HepG2 (cell line): ENCODE results near the gene STK17A. TPM values are rescaled to one million over a fixed set of nuclear protein-coding genes. Genes with fewer than 3 reads are reported as not detected.

ENCODE experiments used
- ATAC-seq: fragments of 200-7000 bp; cut with Tn5 transposase; 3 replicates; pipeline ENCODE4 v1.9.1; 2020; ENCODE audit warnings: mild to moderate bottlenecking, moderate library complexity
- BruUV-seq: library from RNA; stranded (reverse); fragments of 400-500 nt; replicated peaks from 2 replicates; lab custom pipeline; 2021; lab: Mats Ljungman, UMichigan
- CTCF ChIA-PET: fragments of 300-600 bp; formaldehyde crosslinking; extraction: SDS; loops from one replicate; lab custom pipeline; 2021; ENCODE audit warnings: low total read pairs, inconsistent platforms, low intra/inter-chr PET ratio; lab: Yijun Ruan, JAX
- POLR2A ChIA-PET: fragments of 350-600 bp; sonication (Branson Sonifier 250); formaldehyde crosslinking; loops from one replicate; lab custom pipeline; 2020; ENCODE audit warnings: antibody characterized with exemption, inconsistent platforms; lab: Yijun Ruan, JAX
- DNase-seq: peaks from one replicate; pipeline ENCODE4 v3.0.0-alpha.2; 2015; ENCODE audit warnings: low spot score
- FAIRE-seq: peaks from 3 replicates; lab custom pipeline; 2011; peaks lifted over from hg19 to GRCh38; lab: Jason Lieb, UNC
- H2AFZ ChIP-seq: one replicate; pipeline ENCODE4 v1.6.1; 2011; ENCODE audit warnings: low read length, inconsistent platforms
- H3K27ac ChIP-seq: fragments of 300-600 bp; 3 replicates; pipeline ENCODE4 v1.8.0; 2011; ENCODE audit warnings: mixed run types, mild to moderate bottlenecking, mixed read lengths, low read length, inconsistent platforms; ENCODE audit not compliant: insufficient read depth; ENCODE audit errors: extremely low read length
- H3K27me3 ChIP-seq, 2 experiments: fragments of 200-600 bp in 1 of 2; 2 replicates in 1 of 2; 3 replicates in 1 of 2; pipeline versions ENCODE4 v1.6.0 to v1.8.0; 2011; ENCODE audit warnings: low read length in 2 of 2, mild to moderate bottlenecking in 2 of 2, moderate library complexity in 2 of 2, inconsistent platforms in 1 of 2; ENCODE audit not compliant: insufficient read depth in 2 of 2, control insufficient read depth in 1 of 2
- H3K36me3 ChIP-seq, 2 experiments: fragments of 200-600 bp in 1 of 2; replicated peaks in 1 of 2; 2 replicates in 1 of 2; 3 replicates in 1 of 2; pipeline versions ENCODE4 v1.5.1 to v1.8.0; 2011; ENCODE audit warnings: low read length in 2 of 2, inconsistent platforms in 1 of 2; ENCODE audit not compliant: insufficient read depth in 2 of 2, control insufficient read depth in 1 of 2
- H3K4me1 ChIP-seq: 2 replicates; pipeline ENCODE4 v1.5.1; 2012; ENCODE audit warnings: low read length, inconsistent platforms; ENCODE audit not compliant: insufficient read depth
- H3K4me2 ChIP-seq: 2 replicates; pipeline ENCODE4 v1.6.0; 2011; ENCODE audit warnings: low read depth, low read length, inconsistent platforms
- H3K4me3 ChIP-seq, 3 experiments: fragments of 200-600 bp in 1 of 3; sonication (generic), shearing (Covaris generic) in 1 of 3; replicated peaks in 1 of 3; 2 replicates each; pipeline ENCODE4 v1.5.1; 2011 to 2016; ENCODE audit warnings: low read length in 3 of 3, inconsistent platforms in 2 of 3, low read depth in 2 of 3, mild to moderate bottlenecking in 2 of 3, control low read depth in 1 of 3, mixed read lengths in 1 of 3; ENCODE audit not compliant: insufficient read depth in 1 of 3
- H3K79me2 ChIP-seq: one replicate; pipeline ENCODE4 v1.6.1; 2011; ENCODE audit warnings: low read length, inconsistent platforms; ENCODE audit not compliant: insufficient read depth
- H3K9ac ChIP-seq: 2 replicates; pipeline ENCODE4 v1.6.0; 2011; ENCODE audit warnings: mild to moderate bottlenecking, low read depth, low read length, inconsistent platforms; ENCODE audit not compliant: insufficient read depth
- H3K9me3 ChIP-seq: 2 replicates; pipeline ENCODE4 v1.5.1; 2012; ENCODE audit warnings: mild to moderate bottlenecking, low read length
- H4K20me1 ChIP-seq: 2 replicates; pipeline ENCODE4 v1.6.0; 2011; ENCODE audit warnings: inconsistent platforms, mild to moderate bottlenecking, low read length, moderate library complexity; ENCODE audit not compliant: insufficient read depth
- FLYWCH1 ChIP-seq: sonication (generic); formaldehyde crosslinking; IDR thresholded peaks from 2 replicates; pipeline ENCODE4 v1.8.1; 2023; ENCODE audit warnings: mild to moderate bottlenecking, missing genetic modification reagents
- NCOA1 ChIP-seq: sonication (generic); formaldehyde crosslinking; IDR thresholded peaks from 2 replicates; pipeline ENCODE4 v1.9.0; 2021; ENCODE audit warnings: missing genetic modification reagents
- POLR2A ChIP-seq, 2 experiments: IDR thresholded peaks; 2 replicates each; pipeline ENCODE4 v1.6.1; 2011; ENCODE audit warnings: low read depth in 2 of 2, low read length in 2 of 2, mild to moderate bottlenecking in 1 of 2, moderate library complexity in 1 of 2; ENCODE audit not compliant: insufficient read depth in 1 of 2
- RNF2 ChIP-seq: fragments of 450-650 bp; conservative IDR thresholded peaks from 2 replicates; pipeline ENCODE4 v1.6.1; 2016; ENCODE audit warnings: low read depth
- SP5 ChIP-seq: IDR thresholded peaks from 2 replicates; pipeline ENCODE4 v1.6.1; 2016; ENCODE audit warnings: low read depth, borderline replicate concordance
- SUZ12 ChIP-seq: fragments of 150-350 bp; IDR thresholded peaks from 2 replicates; pipeline ENCODE4 v1.6.1; 2014; ENCODE audit warnings: low read depth, low read length
- ZNF232 ChIP-seq: sonication (generic); formaldehyde crosslinking; IDR thresholded peaks from 2 replicates; pipeline ENCODE4 v1.4.0; 2020; ENCODE audit warnings: missing genetic modification reagents, borderline replicate concordance
- ZNF720 ChIP-seq: sonication (generic); formaldehyde crosslinking; IDR thresholded peaks from 2 replicates; pipeline ENCODE4 v1.4.0; 2020; ENCODE audit warnings: missing genetic modification reagents
- ZNF780A ChIP-seq: sonication (generic); formaldehyde crosslinking; IDR thresholded peaks from 2 replicates; pipeline ENCODE4 v1.8.0; 2022; ENCODE audit warnings: mild to moderate bottlenecking, missing genetic modification reagents, moderate library complexity
- WGBS: methylation state at CpG from one replicate; pipeline ENCODE4 v1.1.6; 2017; ENCODE audit warnings: low lambda C conversion rate; 5-methylcytosine and 5-hydroxymethylcytosine counted together
- in situ Hi-C: cut with HindIII; loops from 2 replicates; pipeline ENCODE4 v1.10.0; 2017; ENCODE audit warnings: low pct_unique_long_range_greater_than_20kb; ENCODE audit not compliant: extremely low pct_ligation_motif_present
- intact Hi-C: fragments of 100-400 bp; cut with micrococcal nuclease; formaldehyde crosslinking; loops from one replicate; pipeline ENCODE4 v1.10.0; 2022; ENCODE audit not compliant: unreplicated experiment
- polyA plus RNA-seq, 8 experiments: library from polyadenylated mRNA; depleted of rRNA in 3 of 8; stranded (reverse) in 7 of 8; unstranded in 1 of 8; fragments of >200 nt; fragmentation: Illumina TruSeq in 4 of 8; extraction: Trizol in 4 of 8; gene quantifications; 2 replicates each; pipeline versions ENCODE4 v1.2.1 to v1.2.3, GENCODE V29; 2011 to 2016; ENCODE audit warnings: low read depth in 4 of 8, missing spikeins in 1 of 8, mixed read lengths in 1 of 8; ENCODE audit not compliant: insufficient read depth in 1 of 8
- total RNA-seq, 5 experiments: library from RNA; depleted of rRNA; stranded (reverse); fragments of >200 nt; fragmentation: Illumina TruSeq; extraction: Trizol; gene quantifications; 2 replicates each; pipeline ENCODE4 v1.2.3, GENCODE V29; 2016; ENCODE audit warnings: low read depth in 1 of 5
- TF ChIP-seq, protein P1 (sequence below): IDR thresholded peaks from 2 replicates; pipeline ENCODE4 v1.6.1; 2016; ENCODE audit warnings: missing genetic modification reagents, missing compliant biosample characterization
- TF ChIP-seq, protein P2 (sequence below): sonication (generic); formaldehyde crosslinking; IDR thresholded peaks from 2 replicates; pipeline ENCODE4 v1.8.0; 2022; ENCODE audit warnings: low read depth, missing genetic modification reagents

The STK17A gene
- total and polyA plus RNA-seq, 2 of the 13 experiments (the other 11 are each of a cell fraction or from before 2014, with no cell fraction given): 18.6 to 24.3 TPM

DNA sequence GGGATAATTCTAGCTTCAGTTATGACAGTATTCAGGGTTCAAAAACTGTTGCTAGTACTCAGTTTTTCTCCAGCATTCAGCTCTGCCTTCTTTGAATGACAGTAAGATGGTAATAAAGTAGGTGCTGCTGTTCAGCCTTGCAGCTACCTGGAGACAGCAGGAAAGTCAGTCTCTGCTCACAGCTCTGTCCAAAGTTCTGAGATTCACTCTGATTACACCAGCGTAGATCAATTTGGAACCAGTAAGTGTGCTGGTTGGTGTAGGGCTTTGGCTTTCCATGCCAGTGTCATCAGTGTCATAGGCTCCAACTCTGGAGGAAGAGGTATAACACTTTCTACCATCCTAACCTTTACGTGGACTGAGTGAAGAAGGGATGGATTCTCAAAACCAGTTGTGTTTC is 26.2 kb downstream of the STK17A start:
- H2AFZ ChIP-seq: no peak overlapping the region
- TF ChIP-seq ZNF232: no peak
- TF ChIP-seq NCOA1: no peak
- TF ChIP-seq SUZ12: no peak
- TF ChIP-seq, protein P1, sequence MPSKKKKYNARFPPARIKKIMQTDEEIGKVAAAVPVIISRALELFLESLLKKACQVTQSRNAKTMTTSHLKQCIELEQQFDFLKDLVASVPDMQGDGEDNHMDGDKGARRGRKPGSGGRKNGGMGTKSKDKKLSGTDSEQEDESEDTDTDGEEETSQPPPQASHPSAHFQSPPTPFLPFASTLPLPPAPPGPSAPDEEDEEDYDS (CRISPR knock-in tag): no peak
- no peak for TF ChIP-seq SP5 (CRISPR knock-in tag)
- TF ChIP-seq ZNF720 (CRISPR knock-in tag): no peak
- TF ChIP-seq, protein P2, sequence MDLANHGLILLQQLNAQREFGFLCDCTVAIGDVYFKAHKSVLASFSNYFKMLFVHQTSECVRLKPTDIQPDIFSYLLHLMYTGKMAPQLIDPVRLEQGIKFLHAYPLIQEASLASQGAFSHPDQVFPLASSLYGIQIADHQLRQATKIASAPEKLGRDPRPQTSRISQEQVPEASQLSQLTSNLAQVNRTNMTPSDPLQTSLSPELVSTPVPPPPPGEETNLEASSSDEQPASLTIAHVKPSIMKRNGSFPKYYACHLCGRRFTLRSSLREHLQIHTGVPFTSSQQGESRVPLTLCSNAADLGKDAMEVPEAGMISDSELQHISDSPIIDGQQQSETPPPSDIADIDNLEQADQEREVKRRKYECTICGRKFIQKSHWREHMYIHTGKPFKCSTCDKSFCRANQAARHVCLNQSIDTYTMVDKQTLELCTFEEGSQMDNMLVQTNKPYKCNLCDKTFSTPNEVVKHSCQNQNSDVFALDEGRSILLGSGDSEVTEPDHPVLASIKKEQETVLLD: no peak
- no peak for TF ChIP-seq FLYWCH1 (CRISPR knock-in tag)
- no peak for TF ChIP-seq RNF2
- no peak for TF ChIP-seq POLR2A (IDR thresholded peaks at IDR 0.05; ENCODE audit: insufficient read depth in 1 of 2, low read depth in 2 of 2, low read length in 2 of 2)
- TF ChIP-seq ZNF780A (CRISPR knock-in tag): no peak
- TF ChIP-seq, all 625 proteins: peak for 0
- in situ Hi-C loops: no loop called here
- H3K4me3 ChIP-seq: no peak overlapping the region
- H3K9me3 ChIP-seq: no peaks in the 10 kb centered on the region
- BruUV-seq: no TSS peak
- H3K27me3 ChIP-seq: no peaks in the 10 kb centered on the region
- H3K79me2 ChIP-seq: peaks cover 12% of the 10 kb centered on the region
- no peak overlapping the region for H3K9ac ChIP-seq
- H4K20me1 ChIP-seq: 0 out of 2 replicates have a peak, but pooled peaks cover 6% of the 10 kb centered on the region
- ChIA-PET CTCF (no interaction called here), POLR2A (no interaction called here)
- FAIRE-seq (no peak), ATAC-seq (no peak), DNase-seq (no peak)
- WGBS: 94% methylated on average over 2 of the region's 2 CpGs
- peaks cover 11 to 63% of the 10 kb centered on the region in 2 experiments for H3K36me3 ChIP-seq
- H3K4me1 ChIP-seq: no peaks in the 10 kb centered on the region
- no peak overlapping the region for H3K4me2 ChIP-seq
- intact Hi-C loops: no loop called here
- no peak overlapping the region for H3K27ac ChIP-seq
